SK-N-SH treated with all-trans-retinoic acid at 6 μM for 48 hours (cell line): ENCODE measurements around the gene CIC.

ENCODE experiments used
- RARB ChIP-seq: fragments of 250-450 bp; sonication (Bioruptor Pico); IDR thresholded peaks from 2 replicates; pipeline ENCODE4 v1.8.0; 2021; ENCODE audit warnings: mild to moderate bottlenecking, moderate library complexity
- TCF4 ChIP-seq: fragments of 250-450 bp; sonication (Bioruptor Pico); IDR thresholded peaks from 2 replicates; pipeline ENCODE4 v1.8.0; 2021; ENCODE audit warnings: mild to moderate bottlenecking, moderate library complexity, borderline replicate concordance
- ZFP3 ChIP-seq: fragments of 250-450 bp; sonication (Bioruptor Pico); IDR thresholded peaks from 2 replicates; pipeline ENCODE4 v1.5.0; 2020; ENCODE audit warnings: mild to moderate bottlenecking, moderate library complexity
- ZNF70 ChIP-seq: fragments of 450-650 bp; formaldehyde crosslinking; IDR thresholded peaks from 2 replicates; pipeline ENCODE4 v1.5.0; 2020; ENCODE audit warnings: mild to moderate bottlenecking, moderate library complexity
- TF ChIP-seq, protein P1 (sequence below): fragments of 250-450 bp; sonication (Bioruptor Pico); IDR thresholded peaks from 2 replicates; pipeline ENCODE4 v1.8.0; 2020; ENCODE audit warnings: mild to moderate bottlenecking, moderate library complexity, borderline replicate concordance
- TF ChIP-seq, protein P2 (sequence below): fragments of 250-450 bp; sonication (Bioruptor Pico); IDR thresholded peaks from 2 replicates; pipeline ENCODE4 v1.5.1; 2020; ENCODE audit warnings: low read depth, mild to moderate bottlenecking, moderate library complexity

DNA sequence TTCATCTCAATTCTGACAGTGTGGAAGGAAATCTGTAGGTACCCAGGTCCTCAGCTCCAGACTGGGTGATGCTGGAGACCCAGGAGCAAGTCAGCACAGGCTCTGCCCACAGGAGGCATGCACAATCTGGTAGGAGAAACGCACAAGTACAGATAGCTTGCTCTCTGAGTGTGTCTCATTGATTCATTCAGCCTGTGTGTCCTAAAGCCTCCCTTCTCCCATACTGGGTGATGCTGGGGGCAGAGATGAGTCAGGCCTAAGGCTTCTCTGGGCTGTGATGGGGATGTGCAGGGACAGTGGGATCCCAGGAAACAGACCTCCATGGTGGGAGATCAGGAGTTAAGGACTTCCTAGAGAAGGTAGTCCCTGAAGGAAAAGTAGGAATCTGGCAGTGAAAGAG is 42.2 kb upstream of the CIC start:
- TF ChIP-seq ZNF70 (CRISPR knock-in tag) (no peak), RARB (CRISPR knock-in tag) (no peak), ZFP3 (CRISPR knock-in tag) (no peak), TCF4 (CRISPR knock-in tag) (no peak)
- TF ChIP-seq, protein P1, sequence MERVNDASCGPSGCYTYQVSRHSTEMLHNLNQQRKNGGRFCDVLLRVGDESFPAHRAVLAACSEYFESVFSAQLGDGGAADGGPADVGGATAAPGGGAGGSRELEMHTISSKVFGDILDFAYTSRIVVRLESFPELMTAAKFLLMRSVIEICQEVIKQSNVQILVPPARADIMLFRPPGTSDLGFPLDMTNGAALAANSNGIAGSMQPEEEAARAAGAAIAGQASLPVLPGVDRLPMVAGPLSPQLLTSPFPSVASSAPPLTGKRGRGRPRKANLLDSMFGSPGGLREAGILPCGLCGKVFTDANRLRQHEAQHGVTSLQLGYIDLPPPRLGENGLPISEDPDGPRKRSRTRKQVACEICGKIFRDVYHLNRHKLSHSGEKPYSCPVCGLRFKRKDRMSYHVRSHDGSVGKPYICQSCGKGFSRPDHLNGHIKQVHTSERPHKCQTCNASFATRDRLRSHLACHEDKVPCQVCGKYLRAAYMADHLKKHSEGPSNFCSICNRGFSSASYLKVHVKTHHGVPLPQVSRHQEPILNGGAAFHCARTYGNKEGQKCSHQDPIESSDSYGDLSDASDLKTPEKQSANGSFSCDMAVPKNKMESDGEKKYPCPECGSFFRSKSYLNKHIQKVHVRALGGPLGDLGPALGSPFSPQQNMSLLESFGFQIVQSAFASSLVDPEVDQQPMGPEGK, result no peak
- TF ChIP-seq, protein P2, sequence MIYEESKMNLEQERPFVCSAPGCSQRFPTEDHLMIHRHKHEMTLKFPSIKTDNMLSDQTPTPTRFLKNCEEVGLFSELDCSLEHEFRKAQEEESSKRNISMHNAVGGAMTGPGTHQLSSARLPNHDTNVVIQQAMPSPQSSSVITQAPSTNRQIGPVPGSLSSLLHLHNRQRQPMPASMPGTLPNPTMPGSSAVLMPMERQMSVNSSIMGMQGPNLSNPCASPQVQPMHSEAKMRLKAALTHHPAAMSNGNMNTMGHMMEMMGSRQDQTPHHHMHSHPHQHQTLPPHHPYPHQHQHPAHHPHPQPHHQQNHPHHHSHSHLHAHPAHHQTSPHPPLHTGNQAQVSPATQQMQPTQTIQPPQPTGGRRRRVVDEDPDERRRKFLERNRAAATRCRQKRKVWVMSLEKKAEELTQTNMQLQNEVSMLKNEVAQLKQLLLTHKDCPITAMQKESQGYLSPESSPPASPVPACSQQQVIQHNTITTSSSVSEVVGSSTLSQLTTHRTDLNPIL (CRISPR knock-in tag), result no peak
